ENCODE results near the gene GFOD2.

- TF ChIP-seq CTCF (IDR thresholded peaks at IDR 0.05): no peak
- no peak for TF ChIP-seq POLR2A (IDR thresholded peaks at IDR 0.05)
Observed at GRCh38 chr16:67637625-67638024, 81.5 kb downstream of the GFOD2 start.
